ENCODE results near the gene GABPB1.

DNA sequence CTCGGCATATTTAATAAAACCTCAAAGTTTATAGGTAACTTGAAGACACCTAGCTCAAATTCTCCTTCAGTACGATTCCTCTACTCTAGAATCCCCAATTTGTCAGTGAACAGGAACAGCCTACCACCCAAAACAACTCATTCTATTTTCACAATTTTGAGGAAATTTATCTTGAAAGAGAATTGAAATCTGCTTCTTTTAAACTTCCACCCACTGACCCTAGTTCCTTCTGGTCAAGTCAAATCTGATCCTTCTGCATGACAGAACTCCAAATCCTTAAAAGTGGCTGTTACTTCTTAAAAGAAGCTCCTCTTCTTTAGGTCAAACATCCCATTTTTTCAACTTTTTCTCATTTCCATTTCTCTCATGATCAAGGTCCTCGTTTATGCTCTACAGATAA lies 4.4 kb downstream of the GABPB1 start:
- TF ChIP-seq CTCF (IDR thresholded peaks at IDR 0.05) (no peak), POLR2A (IDR thresholded peaks at IDR 0.05) (no peak), EP300 (IDR thresholded peaks at IDR 0.05) (no peak)
